HepG2 (cell line): ENCODE data around the gene EIF4E1B. TPM values are rescaled to one million over a fixed set of nuclear protein-coding genes. Genes with fewer than 3 reads are reported as not detected.
A peak's percentile ranks its signal among the peaks of the same experiment; 100 is the strongest.

ENCODE experiments used
- ARNTL ChIP-seq: sonication (generic); formaldehyde crosslinking; IDR thresholded peaks from 2 replicates; pipeline ENCODE4 v1.4.0; 2020; ENCODE audit warnings: mild to moderate bottlenecking, missing genetic modification reagents
- CEBPB ChIP-seq: IDR thresholded peaks from 2 replicates; pipeline ENCODE4 v1.6.1; 2011; ENCODE audit warnings: low read depth, low read length, improper control_type of control experiment, borderline replicate concordance
- ESRRA ChIP-seq: sonication (generic); formaldehyde crosslinking; IDR thresholded peaks from 2 replicates; pipeline ENCODE4 v1.5.1; 2020; ENCODE audit warnings: mild to moderate bottlenecking, low read depth, missing genetic modification reagents
- FOXK1 ChIP-seq: sonication (generic); formaldehyde crosslinking; IDR thresholded peaks from 2 replicates; pipeline ENCODE4 v1.4.0; 2020; ENCODE audit warnings: low read depth, missing genetic modification reagents, borderline replicate concordance
- HMG20A ChIP-seq: IDR thresholded peaks from 2 replicates; pipeline ENCODE4 v1.6.1; 2016; ENCODE audit warnings: borderline replicate concordance
- MEIS2 ChIP-seq: sonication (generic); formaldehyde crosslinking; IDR thresholded peaks from 2 replicates; pipeline ENCODE4 v1.9.0; 2021; ENCODE audit warnings: mild to moderate bottlenecking, missing genetic modification reagents
- NFAT5 ChIP-seq: sonication (generic); formaldehyde crosslinking; IDR thresholded peaks from 2 replicates; pipeline ENCODE4 v1.4.0; 2020; ENCODE audit warnings: missing genetic modification reagents
- NFYC ChIP-seq: IDR thresholded peaks from 2 replicates; pipeline ENCODE4 v1.6.1; 2016; ENCODE audit warnings: missing genetic modification reagents, missing compliant biosample characterization
- RARG ChIP-seq: sonication (generic); formaldehyde crosslinking; IDR thresholded peaks from 2 replicates; pipeline ENCODE4 v1.4.0; 2020; ENCODE audit warnings: low read depth, mild to moderate bottlenecking, missing genetic modification reagents
- REXO4 ChIP-seq: sonication (generic); formaldehyde crosslinking; IDR thresholded peaks from 2 replicates; pipeline ENCODE4 v1.8.0; 2022; ENCODE audit warnings: missing genetic modification reagents, mild to moderate bottlenecking, borderline replicate concordance
- SALL1 ChIP-seq: sonication (generic); formaldehyde crosslinking; IDR thresholded peaks from 2 replicates; pipeline ENCODE4 v1.8.0; 2022; ENCODE audit warnings: mild to moderate bottlenecking, missing genetic modification reagents
- ZFP62 ChIP-seq: sonication (generic); formaldehyde crosslinking; IDR thresholded peaks from 2 replicates; pipeline ENCODE4 v1.4.0; 2020; ENCODE audit warnings: missing genetic modification reagents
- ZNF296 ChIP-seq: sonication (generic); formaldehyde crosslinking; conservative IDR thresholded peaks from 2 replicates; pipeline ENCODE4 v1.5.0; 2020; ENCODE audit warnings: mild to moderate bottlenecking, missing genetic modification reagents
- ZNF317 ChIP-seq: sonication (generic); formaldehyde crosslinking; IDR thresholded peaks from 2 replicates; pipeline ENCODE4 v1.5.0; 2020; ENCODE audit warnings: mild to moderate bottlenecking, missing genetic modification reagents
- ZNF546 ChIP-seq: sonication (generic); formaldehyde crosslinking; conservative IDR thresholded peaks from 2 replicates; pipeline ENCODE4 v1.8.1; 2023; ENCODE audit warnings: mild to moderate bottlenecking, missing genetic modification reagents
- ZNF577 ChIP-seq: sonication (generic); formaldehyde crosslinking; IDR thresholded peaks from 2 replicates; pipeline ENCODE4 v1.4.0; 2020; ENCODE audit warnings: mild to moderate bottlenecking, low read depth, missing genetic modification reagents, borderline replicate concordance
- ZNF703 ChIP-seq: sonication (generic); formaldehyde crosslinking; IDR thresholded peaks from 2 replicates; pipeline ENCODE4 v1.5.1; 2020; ENCODE audit warnings: missing genetic modification reagents, mild to moderate bottlenecking, moderate library complexity, borderline replicate concordance
- ZNF839 ChIP-seq: sonication (generic); formaldehyde crosslinking; IDR thresholded peaks from 2 replicates; pipeline ENCODE4 v1.4.0; 2020; ENCODE audit warnings: missing genetic modification reagents, mild to moderate bottlenecking, borderline replicate concordance
- polyA plus RNA-seq, 8 experiments: library from polyadenylated mRNA; depleted of rRNA in 3 of 8; stranded (reverse) in 7 of 8; unstranded in 1 of 8; fragments of >200 nt; fragmentation: Illumina TruSeq in 4 of 8; extraction: Trizol in 4 of 8; gene quantifications; 2 replicates each; pipeline versions ENCODE4 v1.2.1 to v1.2.3, GENCODE V29; 2011 to 2016; ENCODE audit warnings: low read depth in 4 of 8, missing spikeins in 1 of 8, mixed read lengths in 1 of 8; ENCODE audit not compliant: insufficient read depth in 1 of 8
- total RNA-seq, 5 experiments: library from RNA; depleted of rRNA; stranded (reverse); fragments of >200 nt; fragmentation: Illumina TruSeq; extraction: Trizol; gene quantifications; 2 replicates each; pipeline ENCODE4 v1.2.3, GENCODE V29; 2016; ENCODE audit warnings: low read depth in 1 of 5
- TF ChIP-seq, protein P1 (sequence below): sonication (generic); formaldehyde crosslinking; IDR thresholded peaks from 2 replicates; pipeline ENCODE4 v1.4.0; 2020; ENCODE audit warnings: mild to moderate bottlenecking, low read depth, missing genetic modification reagents
- TF ChIP-seq, protein P2 (sequence below): sonication (generic); formaldehyde crosslinking; conservative IDR thresholded peaks from 2 replicates; pipeline ENCODE4 v1.8.0; 2022; ENCODE audit warnings: mild to moderate bottlenecking, moderate library complexity, missing genetic modification reagents
- TF ChIP-seq, protein P3 (sequence below): sonication (generic); formaldehyde crosslinking; IDR thresholded peaks from 2 replicates; pipeline ENCODE4 v1.4.0; 2020; ENCODE audit warnings: mild to moderate bottlenecking, missing genetic modification reagents
- TF ChIP-seq, protein P4 (sequence below): sonication (generic); formaldehyde crosslinking; IDR thresholded peaks from 2 replicates; pipeline ENCODE4 v1.9.0; 2021; ENCODE audit warnings: missing genetic modification reagents, borderline replicate concordance

Gene EIF4E1B
- total and polyA plus RNA-seq, 2 of the 13 experiments (the other 11 are each of a cell fraction or from before 2014, with no cell fraction given) = not detected

- TF ChIP-seq, protein P1, sequence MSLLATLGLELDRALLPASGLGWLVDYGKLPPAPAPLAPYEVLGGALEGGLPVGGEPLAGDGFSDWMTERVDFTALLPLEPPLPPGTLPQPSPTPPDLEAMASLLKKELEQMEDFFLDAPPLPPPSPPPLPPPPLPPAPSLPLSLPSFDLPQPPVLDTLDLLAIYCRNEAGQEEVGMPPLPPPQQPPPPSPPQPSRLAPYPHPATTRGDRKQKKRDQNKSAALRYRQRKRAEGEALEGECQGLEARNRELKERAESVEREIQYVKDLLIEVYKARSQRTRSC (CRISPR knock-in tag) = no peak
- 0 out of 2 replicates have a peak, but pooled peaks have one; percentile 41 for TF ChIP-seq REXO4 (CRISPR knock-in tag)
- TF ChIP-seq MEIS2 = 0 out of 2 replicates have a peak, but pooled peaks have one; percentile 65
- no peak for TF ChIP-seq NFYC (CRISPR knock-in tag)
- TF ChIP-seq ESRRA = no peak
- TF ChIP-seq ZNF317 (CRISPR knock-in tag) = no peak
- TF ChIP-seq, protein P2, sequence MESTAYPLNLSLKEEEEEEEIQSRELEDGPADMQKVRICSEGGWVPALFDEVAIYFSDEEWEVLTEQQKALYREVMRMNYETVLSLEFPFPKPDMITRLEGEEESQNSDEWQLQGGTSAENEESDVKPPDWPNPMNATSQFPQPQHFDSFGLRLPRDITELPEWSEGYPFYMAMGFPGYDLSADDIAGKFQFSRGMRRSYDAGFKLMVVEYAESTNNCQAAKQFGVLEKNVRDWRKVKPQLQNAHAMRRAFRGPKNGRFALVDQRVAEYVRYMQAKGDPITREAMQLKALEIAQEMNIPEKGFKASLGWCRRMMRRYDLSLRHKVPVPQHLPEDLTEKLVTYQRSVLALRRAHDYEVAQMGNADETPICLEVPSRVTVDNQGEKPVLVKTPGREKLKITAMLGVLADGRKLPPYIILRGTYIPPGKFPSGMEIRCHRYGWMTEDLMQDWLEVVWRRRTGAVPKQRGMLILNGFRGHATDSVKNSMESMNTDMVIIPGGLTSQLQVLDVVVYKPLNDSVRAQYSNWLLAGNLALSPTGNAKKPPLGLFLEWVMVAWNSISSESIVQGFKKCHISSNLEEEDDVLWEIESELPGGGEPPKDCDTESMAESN (CRISPR knock-in tag) = peak; percentile 64; the same call in 1 of the 2 replicates
- no peak for TF ChIP-seq RARG (CRISPR knock-in tag)
- TF ChIP-seq, protein P3, sequence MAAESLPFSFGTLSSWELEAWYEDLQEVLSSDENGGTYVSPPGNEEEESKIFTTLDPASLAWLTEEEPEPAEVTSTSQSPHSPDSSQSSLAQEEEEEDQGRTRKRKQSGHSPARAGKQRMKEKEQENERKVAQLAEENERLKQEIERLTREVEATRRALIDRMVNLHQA = no peak
- TF ChIP-seq, protein P4, sequence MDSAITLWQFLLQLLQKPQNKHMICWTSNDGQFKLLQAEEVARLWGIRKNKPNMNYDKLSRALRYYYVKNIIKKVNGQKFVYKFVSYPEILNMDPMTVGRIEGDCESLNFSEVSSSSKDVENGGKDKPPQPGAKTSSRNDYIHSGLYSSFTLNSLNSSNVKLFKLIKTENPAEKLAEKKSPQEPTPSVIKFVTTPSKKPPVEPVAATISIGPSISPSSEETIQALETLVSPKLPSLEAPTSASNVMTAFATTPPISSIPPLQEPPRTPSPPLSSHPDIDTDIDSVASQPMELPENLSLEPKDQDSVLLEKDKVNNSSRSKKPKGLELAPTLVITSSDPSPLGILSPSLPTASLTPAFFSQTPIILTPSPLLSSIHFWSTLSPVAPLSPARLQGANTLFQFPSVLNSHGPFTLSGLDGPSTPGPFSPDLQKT = no peak
- no peak for TF ChIP-seq ZNF296
- peak; percentile 60; the same call in 1 of the 2 replicates for TF ChIP-seq ARNTL (CRISPR knock-in tag)
- no peak for TF ChIP-seq CEBPB
- TF ChIP-seq ZNF839 (CRISPR knock-in tag) = no peak
- TF ChIP-seq ZFP62 (CRISPR knock-in tag) = no peak
- no peak for TF ChIP-seq HMG20A (CRISPR knock-in tag)
- no peak for TF ChIP-seq ZNF546 (CRISPR knock-in tag)
- peak; percentile 64; the same call in 1 of the 2 replicates for TF ChIP-seq NFAT5 (CRISPR knock-in tag)
- TF ChIP-seq SALL1 (CRISPR knock-in tag) = peak; percentile 82
- no peak for TF ChIP-seq ZNF703 (CRISPR knock-in tag)
- no peak for TF ChIP-seq ZNF577
- TF ChIP-seq FOXK1 (CRISPR knock-in tag) = peak; percentile 67; the same call in 1 of the 2 replicates
Observed at GRCh38 chr5:176611435-176611834, 19.0 kb upstream of the EIF4E1B start (continued).
